C4-2B (cell line): ENCODE data around the gene DGKH.

Experiments used
- ZFX ChIP-seq: fragments of 450-650 bp; IDR thresholded peaks from 2 replicates; pipeline ENCODE4 v1.6.1; 2017
- TF ChIP-seq, protein P1 (sequence below): fragments of 450-650 bp; conservative IDR thresholded peaks from 2 replicates; pipeline ENCODE4 v1.5.1; 2017; ENCODE audit warnings: mild to moderate bottlenecking

DNA sequence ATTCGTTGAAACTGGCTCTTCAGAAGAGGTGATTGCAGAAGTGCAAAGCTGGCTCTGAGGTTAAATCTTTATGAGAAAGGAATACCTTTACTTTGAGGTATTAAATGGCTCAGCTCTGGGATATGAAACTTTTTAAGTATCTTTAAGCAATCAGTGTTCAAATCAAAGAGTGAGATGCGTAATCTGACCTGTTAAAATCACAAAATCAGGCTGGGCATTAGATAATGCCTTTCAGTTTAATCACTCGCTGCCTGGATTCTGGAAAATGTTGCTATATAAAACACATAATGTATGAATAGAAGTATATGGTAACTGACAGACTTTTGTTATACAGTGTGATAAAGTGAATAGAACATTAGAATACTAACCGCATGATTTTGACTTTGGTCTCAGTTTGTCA, 2.0 kb upstream of the DGKH start:
- TF ChIP-seq, protein P1, sequence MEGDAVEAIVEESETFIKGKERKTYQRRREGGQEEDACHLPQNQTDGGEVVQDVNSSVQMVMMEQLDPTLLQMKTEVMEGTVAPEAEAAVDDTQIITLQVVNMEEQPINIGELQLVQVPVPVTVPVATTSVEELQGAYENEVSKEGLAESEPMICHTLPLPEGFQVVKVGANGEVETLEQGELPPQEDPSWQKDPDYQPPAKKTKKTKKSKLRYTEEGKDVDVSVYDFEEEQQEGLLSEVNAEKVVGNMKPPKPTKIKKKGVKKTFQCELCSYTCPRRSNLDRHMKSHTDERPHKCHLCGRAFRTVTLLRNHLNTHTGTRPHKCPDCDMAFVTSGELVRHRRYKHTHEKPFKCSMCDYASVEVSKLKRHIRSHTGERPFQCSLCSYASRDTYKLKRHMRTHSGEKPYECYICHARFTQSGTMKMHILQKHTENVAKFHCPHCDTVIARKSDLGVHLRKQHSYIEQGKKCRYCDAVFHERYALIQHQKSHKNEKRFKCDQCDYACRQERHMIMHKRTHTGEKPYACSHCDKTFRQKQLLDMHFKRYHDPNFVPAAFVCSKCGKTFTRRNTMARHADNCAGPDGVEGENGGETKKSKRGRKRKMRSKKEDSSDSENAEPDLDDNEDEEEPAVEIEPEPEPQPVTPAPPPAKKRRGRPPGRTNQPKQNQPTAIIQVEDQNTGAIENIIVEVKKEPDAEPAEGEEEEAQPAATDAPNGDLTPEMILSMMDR: no peak
- TF ChIP-seq ZFX: no peak
